ENCODE results near the gene CLMP. TPM values are rescaled to one million over a fixed set of nuclear protein-coding genes. Genes with fewer than 3 reads are reported as not detected.

The CLMP gene
- total RNA-seq, 1 experiment from 2014 or later = 3.2 TPM

- CTCF ChIA-PET = interaction anchor here (1.1 kb wide), 1 partner anchor 19 kb away, joined by 3 read pairs; no protein-coding TSS in a partner anchor
These were observed 32.9 kb upstream of the CLMP start for GRCh38 chr11:123227763-123228495.

GRCh38 chr11:123221584-123221983 lies 26.5 kb upstream of the CLMP start:
- no peak for ATAC-seq
- no TSS peak for BruUV-seq (replicated peaks)
- no peak overlapping the region for H2AFZ ChIP-seq (ENCODE audit: low read depth, low read length, poor library complexity, severe bottlenecking)
- no peak overlapping the region for H3K4me3 ChIP-seq (replicated peaks in 1 of 2; ENCODE audit: low read depth in 1 of 2, low read length in 2 of 2)
- ChIA-PET RAD21 (ENCODE audit: low non-redundant PET in 1 of 2, low total read pairs in 2 of 2, uncharacterized antibody in 2 of 2, unreplicated experiment in 2 of 2) (no interaction called here), POLR2A (no interaction called here), CTCF (no interaction called here)
- no peaks in the 10 kb centered on the region for H3K36me3 ChIP-seq (ENCODE audit: control insufficient read depth in 1 of 2, insufficient read depth in 2 of 2, low read length in 2 of 2)
- no peak overlapping the region for H3K9ac ChIP-seq (ENCODE audit: low read length)
- no peaks in the 10 kb centered on the region for H4K20me1 ChIP-seq (ENCODE audit: insufficient read depth)
- H3K4me2 ChIP-seq (ENCODE audit: low read length) = no peak overlapping the region
- no peaks in the 10 kb centered on the region for H3K27me3 ChIP-seq (ENCODE audit: insufficient read depth, low read length)
- DNase-seq (ENCODE audit: low read depth, low spot score) = no peak
- H3K27ac ChIP-seq (ENCODE audit: low read depth, low read length) = no peak overlapping the region
- H3K9me3 ChIP-seq (ENCODE audit: control insufficient read depth in 1 of 2, insufficient read depth in 1 of 2, low read depth in 1 of 2, low read length in 2 of 2) = no peaks in the 10 kb centered on the region; a peak in 1 of 4 replicates
- TF ChIP-seq MAX (IDR thresholded peaks at IDR 0.05) (no peak), JUND (IDR thresholded peaks at IDR 0.05) (no peak), SP1 (IDR thresholded peaks at IDR 0.05; ENCODE audit: low read depth) (no peak), POLR2A (IDR thresholded peaks at IDR 0.05; ENCODE audit: borderline replicate concordance, extremely low read depth, insufficient read depth, insufficient read length) (no peak), SIN3A (IDR thresholded peaks at IDR 0.05; ENCODE audit: low read depth) (no peak), EZH2phosphoT487 (IDR thresholded peaks at IDR 0.05; ENCODE audit: borderline replicate concordance) (no peak), SRF (IDR thresholded peaks at IDR 0.05; ENCODE audit: low read depth) (no peak), RAD21 (IDR thresholded peaks at IDR 0.05; ENCODE audit: low read depth) (no peak), ZNF274 (IDR thresholded peaks at IDR 0.05; ENCODE audit: low read depth, low read length) (no peak), CBX3 (IDR thresholded peaks at IDR 0.05; ENCODE audit: low read depth) (no peak), ELF1 (IDR thresholded peaks at IDR 0.05; ENCODE audit: borderline replicate concordance, low read depth) (no peak), EZH2 (IDR thresholded peaks at IDR 0.05) (no peak), ZFX (IDR thresholded peaks at IDR 0.05) (no peak), EGR1 (IDR thresholded peaks at IDR 0.05; ENCODE audit: low read depth) (no peak)
- peaks cover 4 to 25% of the 10 kb centered on the region in 2 experiments for H3K4me1 ChIP-seq (ENCODE audit: control insufficient read depth in 1 of 2, insufficient read depth in 2 of 2, low read length in 2 of 2)
- intact Hi-C loops (cut with micrococcal nuclease) = no loop called here
- no peaks in the 10 kb centered on the region for H3K9me2 ChIP-seq (ENCODE audit: insufficient read depth)
- no peaks in the 10 kb centered on the region for H3K79me2 ChIP-seq (ENCODE audit: insufficient read depth, low read length)

More at GRCh38 chr11:123227763-123228495, 32.9 kb upstream of the CLMP start:
- no peak overlapping the region for H3K4me2 ChIP-seq (ENCODE audit: low read length)
- POLR2A ChIA-PET = no interaction called here
- no peaks in the 10 kb centered on the region for H3K36me3 ChIP-seq (ENCODE audit: control insufficient read depth in 1 of 2, insufficient read depth in 2 of 2, low read length in 2 of 2)
- no peak for TF ChIP-seq RAD21 (IDR thresholded peaks at IDR 0.05; ENCODE audit: low read depth)
- 0 out of 2 replicates have a peak, but pooled peaks cover 5% of the 10 kb centered on the region for H3K27me3 ChIP-seq (ENCODE audit: insufficient read depth, low read length)
- no peaks in the 10 kb centered on the region for H3K9me3 ChIP-seq (ENCODE audit: control insufficient read depth in 1 of 2, insufficient read depth in 1 of 2, low read depth in 1 of 2, low read length in 2 of 2)
- H3K4me1 ChIP-seq (ENCODE audit: control insufficient read depth in 1 of 2, insufficient read depth in 2 of 2, low read length in 2 of 2) = no peaks in the 10 kb centered on the region
- no TSS peak for BruUV-seq (replicated peaks)
- H3K4me3 ChIP-seq (replicated peaks in 1 of 2; ENCODE audit: low read depth in 1 of 2, low read length in 2 of 2) = no peak overlapping the region
- no peak for DNase-seq (ENCODE audit: low read depth, low spot score)
- RAD21 ChIA-PET (ENCODE audit: low non-redundant PET in 1 of 2, low total read pairs in 2 of 2, uncharacterized antibody in 2 of 2, unreplicated experiment in 2 of 2) = no interaction called here
- no peak overlapping the region for H3K9ac ChIP-seq (ENCODE audit: low read length)
- H3K9me2 ChIP-seq (ENCODE audit: insufficient read depth) = no peaks in the 10 kb centered on the region
- ATAC-seq = no peak
- H4K20me1 ChIP-seq (ENCODE audit: insufficient read depth) = no peaks in the 10 kb centered on the region
- no peak overlapping the region for H2AFZ ChIP-seq (ENCODE audit: low read depth, low read length, poor library complexity, severe bottlenecking)
- no peaks in the 10 kb centered on the region for H3K79me2 ChIP-seq (ENCODE audit: insufficient read depth, low read length)
- H3K27ac ChIP-seq (ENCODE audit: low read depth, low read length) = no peak overlapping the region
- intact Hi-C loops (cut with micrococcal nuclease) = no loop called here

Measured in HCT116 (cell line).